Stomach (tissue), 4 donors: Measurements from ENCODE around the gene SPACDR.

Source experiments
- POLR2A ChIP-seq, 4 donors: fragments of 450-650 bp; IDR thresholded peaks; one replicate each; pipeline ENCODE4 v1.6.1; 2016; ENCODE audit warnings: antibody characterized with exemption in 4 of 4, control low read depth in 2 of 4, mild to moderate bottlenecking in 1 of 4, moderate library complexity in 1 of 4
- POLR2AphosphoS5 ChIP-seq, 3 donors: sonication (generic); formaldehyde crosslinking; IDR thresholded peaks; one replicate each; pipeline ENCODE4 v1.6.1; 2016; ENCODE audit warnings: antibody characterized with exemption in 3 of 3
- TF ChIP-seq, protein P1 (sequence below), 7 experiments: fragments of 450-650 bp in 4 of 7; fragments of 200-600 bp in 3 of 7; sonication (generic) in 3 of 7; IDR thresholded peaks; one replicate each; pipeline ENCODE4 v1.5.1; 2016 to 2019; ENCODE audit warnings: antibody characterized with exemption in 7 of 7, control low read depth in 2 of 7, mild to moderate bottlenecking in 1 of 7

- no peak for TF ChIP-seq POLR2A (IDR thresholded peaks at IDR 0.05)
- TF ChIP-seq POLR2AphosphoS5 (IDR thresholded peaks at IDR 0.05): no peak
- TF ChIP-seq, protein P1, sequence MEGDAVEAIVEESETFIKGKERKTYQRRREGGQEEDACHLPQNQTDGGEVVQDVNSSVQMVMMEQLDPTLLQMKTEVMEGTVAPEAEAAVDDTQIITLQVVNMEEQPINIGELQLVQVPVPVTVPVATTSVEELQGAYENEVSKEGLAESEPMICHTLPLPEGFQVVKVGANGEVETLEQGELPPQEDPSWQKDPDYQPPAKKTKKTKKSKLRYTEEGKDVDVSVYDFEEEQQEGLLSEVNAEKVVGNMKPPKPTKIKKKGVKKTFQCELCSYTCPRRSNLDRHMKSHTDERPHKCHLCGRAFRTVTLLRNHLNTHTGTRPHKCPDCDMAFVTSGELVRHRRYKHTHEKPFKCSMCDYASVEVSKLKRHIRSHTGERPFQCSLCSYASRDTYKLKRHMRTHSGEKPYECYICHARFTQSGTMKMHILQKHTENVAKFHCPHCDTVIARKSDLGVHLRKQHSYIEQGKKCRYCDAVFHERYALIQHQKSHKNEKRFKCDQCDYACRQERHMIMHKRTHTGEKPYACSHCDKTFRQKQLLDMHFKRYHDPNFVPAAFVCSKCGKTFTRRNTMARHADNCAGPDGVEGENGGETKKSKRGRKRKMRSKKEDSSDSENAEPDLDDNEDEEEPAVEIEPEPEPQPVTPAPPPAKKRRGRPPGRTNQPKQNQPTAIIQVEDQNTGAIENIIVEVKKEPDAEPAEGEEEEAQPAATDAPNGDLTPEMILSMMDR (IDR thresholded peaks at IDR 0.05): no peak
These were observed 731 bp upstream of the SPACDR start for GRCh38 chr7:100464791-100465190.
